ENCODE results near the gene CD276.

DNA sequence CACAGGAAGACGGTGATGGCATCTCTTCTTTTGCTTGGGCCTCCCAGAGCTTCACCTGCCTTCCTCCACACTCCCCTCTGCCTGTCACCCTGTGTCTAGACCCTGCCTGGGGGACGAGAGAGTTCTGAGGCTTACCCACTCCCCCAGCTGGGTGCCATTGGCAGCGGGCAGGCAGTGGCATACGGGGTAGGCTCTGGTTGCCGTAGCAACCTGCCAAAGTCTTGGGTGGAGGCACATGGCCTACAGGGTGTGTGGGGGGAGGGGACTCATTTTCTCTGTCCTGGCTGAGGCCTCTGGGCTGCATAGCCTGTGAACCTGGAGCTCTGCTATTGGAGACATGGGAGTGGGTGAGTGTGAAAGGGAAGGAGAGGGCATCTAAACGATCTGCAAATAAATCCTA lies 64.5 kb downstream of the CD276 start:
- TF ChIP-seq CEBPB (IDR thresholded peaks at IDR 0.05) (no peak), FOXM1 (IDR thresholded peaks at IDR 0.05; ENCODE audit: borderline replicate concordance, low read depth) (no peak), NFIC (IDR thresholded peaks at IDR 0.05) (no peak), TAF1 (IDR thresholded peaks at IDR 0.05; ENCODE audit: low read depth) (no peak), RAD21 (IDR thresholded peaks at IDR 0.05; ENCODE audit: low read depth) (no peak), YY1 (IDR thresholded peaks at IDR 0.05; ENCODE audit: low read depth) (no peak), TEAD4 (IDR thresholded peaks at IDR 0.05) (no peak), EP300 (IDR thresholded peaks at IDR 0.05; ENCODE audit: borderline replicate concordance) (no peak), EGR1 (IDR thresholded peaks at IDR 0.05) (no peak), CREB1 (IDR thresholded peaks at IDR 0.05; ENCODE audit: low read depth) (no peak), ZBTB7A (IDR thresholded peaks at IDR 0.05; ENCODE audit: low read depth) (no peak)
- TF ChIP-seq, protein P1, sequence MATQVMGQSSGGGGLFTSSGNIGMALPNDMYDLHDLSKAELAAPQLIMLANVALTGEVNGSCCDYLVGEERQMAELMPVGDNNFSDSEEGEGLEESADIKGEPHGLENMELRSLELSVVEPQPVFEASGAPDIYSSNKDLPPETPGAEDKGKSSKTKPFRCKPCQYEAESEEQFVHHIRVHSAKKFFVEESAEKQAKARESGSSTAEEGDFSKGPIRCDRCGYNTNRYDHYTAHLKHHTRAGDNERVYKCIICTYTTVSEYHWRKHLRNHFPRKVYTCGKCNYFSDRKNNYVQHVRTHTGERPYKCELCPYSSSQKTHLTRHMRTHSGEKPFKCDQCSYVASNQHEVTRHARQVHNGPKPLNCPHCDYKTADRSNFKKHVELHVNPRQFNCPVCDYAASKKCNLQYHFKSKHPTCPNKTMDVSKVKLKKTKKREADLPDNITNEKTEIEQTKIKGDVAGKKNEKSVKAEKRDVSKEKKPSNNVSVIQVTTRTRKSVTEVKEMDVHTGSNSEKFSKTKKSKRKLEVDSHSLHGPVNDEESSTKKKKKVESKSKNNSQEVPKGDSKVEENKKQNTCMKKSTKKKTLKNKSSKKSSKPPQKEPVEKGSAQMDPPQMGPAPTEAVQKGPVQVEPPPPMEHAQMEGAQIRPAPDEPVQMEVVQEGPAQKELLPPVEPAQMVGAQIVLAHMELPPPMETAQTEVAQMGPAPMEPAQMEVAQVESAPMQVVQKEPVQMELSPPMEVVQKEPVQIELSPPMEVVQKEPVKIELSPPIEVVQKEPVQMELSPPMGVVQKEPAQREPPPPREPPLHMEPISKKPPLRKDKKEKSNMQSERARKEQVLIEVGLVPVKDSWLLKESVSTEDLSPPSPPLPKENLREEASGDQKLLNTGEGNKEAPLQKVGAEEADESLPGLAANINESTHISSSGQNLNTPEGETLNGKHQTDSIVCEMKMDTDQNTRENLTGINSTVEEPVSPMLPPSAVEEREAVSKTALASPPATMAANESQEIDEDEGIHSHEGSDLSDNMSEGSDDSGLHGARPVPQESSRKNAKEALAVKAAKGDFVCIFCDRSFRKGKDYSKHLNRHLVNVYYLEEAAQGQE (IDR thresholded peaks at IDR 0.05; ENCODE audit: low read depth), result no peak
- TF ChIP-seq, protein P2, sequence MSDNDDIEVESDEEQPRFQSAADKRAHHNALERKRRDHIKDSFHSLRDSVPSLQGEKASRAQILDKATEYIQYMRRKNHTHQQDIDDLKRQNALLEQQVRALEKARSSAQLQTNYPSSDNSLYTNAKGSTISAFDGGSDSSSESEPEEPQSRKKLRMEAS (IDR thresholded peaks at IDR 0.05), result no peak
